GM18907 (cell line): ENCODE results near the gene C3orf18.

Source experiments
- ATAC-seq: cut with Tn5 transposase; IDR thresholded peaks from one replicate; pipeline ENCODE4 v1.9.1; 2021; ENCODE audit warnings: mild to moderate bottlenecking, moderate library complexity; ENCODE audit not compliant: unreplicated experiment

C3orf18 gene

DNA sequence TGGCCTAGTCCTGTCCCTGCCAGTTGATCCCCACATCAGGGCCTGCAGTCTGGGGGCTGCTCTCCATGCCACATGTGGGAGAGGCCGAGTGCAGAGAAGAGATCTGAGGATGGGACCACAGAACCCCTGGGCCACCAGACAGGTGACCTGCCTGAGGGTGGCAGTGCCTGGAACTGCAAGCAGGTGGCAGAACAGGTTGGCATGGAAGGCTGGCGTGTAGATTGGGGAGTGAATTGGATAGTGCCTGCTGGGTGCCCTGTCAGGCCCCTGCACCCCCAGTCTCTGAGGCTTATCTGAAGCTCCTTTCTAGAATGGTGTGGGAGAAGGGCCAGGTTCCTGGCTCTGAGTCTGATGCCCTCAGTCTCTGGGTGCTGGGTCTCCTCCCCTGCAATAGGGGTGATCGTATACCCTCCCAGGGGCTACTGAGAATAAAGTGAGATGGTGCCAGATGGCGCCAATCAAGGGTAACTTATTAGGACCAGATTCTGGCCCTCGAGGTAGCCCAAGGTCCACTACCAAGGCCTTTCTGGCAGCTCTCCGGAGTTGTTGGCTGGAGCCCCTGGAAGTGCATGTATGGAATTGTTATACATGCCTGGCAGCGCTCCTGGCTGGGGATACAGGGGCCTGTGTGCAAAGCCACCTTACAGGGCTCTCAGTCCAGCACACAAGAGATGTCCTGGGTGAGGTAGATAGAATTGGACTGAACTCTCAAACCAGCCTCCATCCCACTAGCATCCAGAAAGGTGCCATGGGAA lies 15.7 kb downstream of the C3orf18 start:
- ATAC-seq = no peak

DNA sequence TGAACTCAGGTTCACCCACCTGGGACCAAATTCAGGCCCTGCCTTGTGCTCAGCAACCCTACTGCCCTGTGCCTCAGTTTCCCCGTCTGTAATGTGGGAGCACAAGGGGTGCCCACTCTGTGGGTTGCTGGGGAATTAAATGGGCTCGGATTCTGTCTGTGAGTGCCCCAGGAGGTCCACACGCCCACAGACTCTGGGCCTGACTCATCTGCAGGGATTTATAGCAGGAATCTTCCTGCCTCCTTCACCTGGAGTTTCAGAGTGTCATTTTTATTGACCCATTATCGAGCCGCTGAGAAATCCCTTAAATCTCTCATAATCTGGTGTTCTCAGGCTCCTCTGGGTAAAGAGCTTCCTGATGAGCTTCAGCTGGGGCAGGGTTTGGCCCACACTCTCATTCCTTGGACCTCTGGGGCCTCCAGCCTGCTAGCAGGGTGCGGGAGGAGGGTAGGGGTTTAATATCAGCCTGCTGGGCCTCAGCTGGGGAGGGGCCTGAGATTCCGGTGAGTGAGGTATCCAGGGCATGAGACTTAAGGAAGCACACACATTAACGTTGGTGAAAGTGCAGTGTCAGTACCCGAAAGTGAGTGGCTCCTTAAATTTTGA lies 16.4 kb downstream of the C3orf18 start:
- no peak for ATAC-seq

DNA sequence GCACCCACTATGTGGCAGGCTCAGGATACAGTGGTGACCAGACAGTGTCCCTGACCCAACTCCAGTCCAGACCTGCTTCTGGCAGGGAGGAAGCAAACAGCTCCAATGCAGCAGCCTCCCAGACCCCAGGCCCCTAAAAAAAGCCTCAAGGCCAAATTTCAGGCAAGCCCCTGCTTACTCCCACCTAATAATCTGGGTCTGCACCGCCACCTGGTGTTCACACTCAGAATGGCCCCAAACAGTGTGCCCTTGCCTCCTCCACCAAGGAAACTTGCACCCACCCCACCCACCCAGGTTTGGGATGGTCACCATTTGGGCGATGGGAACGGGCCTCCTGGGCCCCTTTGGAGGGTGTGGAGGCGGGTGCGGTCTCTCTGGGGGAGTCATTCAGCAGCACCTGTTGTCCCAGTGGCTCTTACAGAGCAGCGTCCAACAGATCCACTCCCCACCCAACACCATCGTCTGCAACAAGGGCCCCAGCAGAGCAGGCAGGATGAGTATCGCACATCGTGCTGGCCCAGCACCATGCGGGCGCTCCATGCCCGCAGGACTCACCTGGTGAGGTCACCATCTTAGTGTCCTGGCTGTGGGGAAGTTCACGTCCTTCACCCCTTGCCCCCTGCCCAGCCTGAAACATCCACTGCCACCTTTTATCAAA lies 17.3 kb downstream of the C3orf18 start:
- ATAC-seq = no peak

DNA sequence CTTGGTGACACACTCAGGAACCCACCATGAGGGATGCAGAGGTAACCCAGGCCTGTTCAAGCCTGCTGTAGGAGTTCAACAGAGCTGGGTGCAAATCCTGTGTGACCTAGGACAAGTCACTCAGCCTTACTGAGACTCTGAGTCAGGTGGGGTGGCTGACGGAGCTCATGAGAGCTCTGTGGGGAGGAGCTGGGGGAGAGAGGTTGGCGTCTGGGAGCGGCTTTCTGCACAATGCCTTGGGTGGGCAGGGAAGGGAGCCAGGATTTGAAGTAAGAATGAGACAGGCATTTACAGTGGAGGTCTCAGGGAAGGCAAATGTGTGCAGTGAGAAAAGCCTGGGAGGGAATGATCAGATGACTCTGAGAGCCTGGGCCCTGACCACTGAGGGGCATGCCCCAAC lies 18.3 kb downstream of the C3orf18 start:
- ATAC-seq = no peak

DNA sequence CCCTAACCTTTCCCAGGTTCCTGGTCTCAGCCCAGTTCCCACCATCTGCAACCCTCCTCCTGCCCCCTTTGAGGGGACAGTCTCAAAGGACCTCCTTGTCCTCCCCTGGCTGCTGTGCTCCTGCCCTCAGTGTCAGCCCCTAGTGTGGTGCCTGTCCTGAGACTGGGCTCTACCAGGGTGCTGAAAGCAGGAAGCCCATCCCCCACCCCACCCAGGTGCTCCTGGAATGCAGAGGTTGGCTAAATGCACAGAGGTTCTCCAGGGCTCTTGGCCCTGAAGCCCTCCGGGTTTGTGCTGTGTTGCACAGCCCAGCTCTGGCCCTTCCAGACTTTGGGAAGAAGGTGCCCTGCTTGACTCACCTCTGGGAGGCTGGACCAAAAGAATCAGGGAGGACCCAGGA lies 21.8 kb downstream of the C3orf18 start:
- ATAC-seq = no peak

DNA sequence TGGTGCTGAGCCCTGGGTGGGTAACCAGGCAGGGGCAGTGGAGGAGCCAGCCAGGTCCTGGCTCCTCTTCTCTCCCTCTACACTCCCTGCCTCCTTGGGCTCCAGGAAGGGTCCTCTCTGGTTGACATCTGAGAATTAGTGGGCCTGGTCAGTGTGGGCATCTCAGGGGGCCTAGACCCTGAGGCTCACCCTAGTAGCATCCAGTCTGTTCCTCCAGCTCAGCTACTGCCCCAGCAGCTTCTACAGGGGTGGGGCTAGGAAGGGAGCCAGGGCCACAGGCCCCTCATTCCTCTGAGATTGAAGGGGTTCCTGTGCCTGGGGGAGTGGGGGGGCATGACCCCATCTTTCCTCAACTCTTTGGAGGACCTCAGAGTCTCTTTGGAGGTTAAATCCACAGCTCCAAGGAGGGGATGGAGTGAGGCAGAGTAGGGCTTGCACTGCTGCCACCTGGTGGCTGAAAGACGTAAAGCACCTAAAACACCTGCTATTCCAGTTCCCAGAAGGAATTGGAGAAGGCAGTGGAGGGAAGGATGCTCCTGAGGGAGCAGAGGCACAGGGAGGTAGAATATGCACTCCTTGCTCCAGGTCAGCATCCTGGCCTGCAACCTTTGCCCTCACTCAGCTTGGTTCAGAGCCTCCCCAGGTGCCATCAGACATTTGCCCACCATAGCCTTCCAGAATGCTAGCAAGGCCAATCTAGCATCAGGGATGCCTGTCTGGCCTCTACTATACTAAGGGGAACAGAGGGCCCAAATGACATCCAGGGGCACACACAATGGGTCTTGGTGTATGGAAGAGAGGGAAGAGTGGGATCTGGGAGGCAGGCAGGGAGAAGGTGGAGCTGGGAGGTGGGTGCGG lies 25.1 kb downstream of the C3orf18 start:
- ATAC-seq = no peak

DNA sequence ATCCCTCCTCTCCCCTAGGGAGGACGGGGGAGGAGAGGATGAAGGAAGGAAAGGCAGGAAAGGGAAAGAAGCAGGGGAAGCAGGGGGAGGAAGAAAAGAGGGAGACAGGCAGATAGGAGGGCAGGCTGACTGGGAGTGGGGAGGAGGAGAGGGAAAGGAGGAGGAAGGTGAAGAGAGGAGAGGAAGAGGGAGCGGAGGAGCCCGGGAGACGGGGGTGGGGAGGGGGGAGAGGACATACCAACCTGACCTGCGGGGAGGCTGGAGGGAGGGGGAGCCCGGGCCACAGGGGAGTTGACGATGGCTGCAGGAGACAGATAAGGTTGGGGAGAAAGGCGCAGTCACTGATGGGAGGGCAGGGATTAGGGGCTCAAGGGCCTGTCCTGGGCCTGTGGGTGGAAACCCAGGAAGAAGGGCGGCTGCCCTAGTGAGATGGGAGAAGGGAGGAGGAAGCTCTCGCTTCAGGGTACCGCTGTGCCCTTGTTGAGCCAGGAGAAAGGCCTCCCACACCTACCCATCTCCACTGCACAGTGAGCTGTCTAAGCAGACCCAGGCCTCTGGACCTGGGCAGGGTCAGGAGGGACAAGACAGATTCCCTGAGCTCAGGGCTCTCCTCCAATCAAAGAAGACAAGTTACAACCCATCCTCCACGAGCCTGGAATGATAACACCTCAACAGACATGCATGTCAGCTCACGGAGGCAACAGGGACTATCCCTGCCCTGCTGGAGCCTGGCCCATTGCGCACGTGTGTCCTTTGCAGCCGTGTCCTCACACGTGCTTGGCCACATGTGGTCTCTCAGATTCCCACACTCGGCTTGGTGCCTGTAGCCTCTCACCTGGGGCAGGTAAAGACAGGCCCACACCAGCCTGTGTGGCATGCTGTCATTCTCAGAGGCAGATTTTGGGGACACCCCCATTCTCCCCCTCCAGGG lies 27.9 kb downstream of the C3orf18 start:
- no peak for ATAC-seq

DNA sequence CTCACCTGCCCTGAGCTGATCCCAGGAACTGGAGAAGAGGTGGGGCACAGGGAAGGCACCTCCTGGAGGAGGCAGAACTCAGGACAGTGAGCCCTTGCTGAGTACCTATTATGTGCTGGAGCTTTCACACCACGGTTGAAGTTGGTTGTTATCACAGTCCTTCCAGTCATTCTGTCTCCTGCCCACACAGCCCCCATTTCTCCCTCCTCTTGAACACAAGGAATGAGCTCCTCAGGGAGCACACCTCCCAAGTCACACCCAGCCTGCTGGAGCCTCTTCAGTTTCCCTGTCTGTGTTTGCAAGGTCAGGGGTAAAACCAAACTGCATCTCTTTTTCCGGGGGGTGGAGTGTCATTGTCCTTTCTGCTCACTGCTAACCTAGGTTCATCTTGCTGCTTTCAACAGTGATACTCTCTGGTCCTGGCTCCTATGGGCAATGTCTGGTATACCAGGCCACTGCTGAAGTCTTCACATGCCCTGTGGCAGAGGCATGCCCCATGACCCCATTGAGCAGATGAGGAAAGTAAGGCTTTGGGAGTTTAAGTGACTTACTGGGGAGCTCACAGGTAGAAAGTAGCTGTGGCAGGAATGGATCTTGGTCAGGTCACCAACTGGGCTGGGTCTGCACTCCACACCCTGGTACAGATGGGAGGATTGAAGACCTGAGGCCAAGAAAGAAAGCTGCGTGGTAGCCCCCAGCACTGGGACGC lies 30.0 kb downstream of the C3orf18 start:
- ATAC-seq = no peak

DNA sequence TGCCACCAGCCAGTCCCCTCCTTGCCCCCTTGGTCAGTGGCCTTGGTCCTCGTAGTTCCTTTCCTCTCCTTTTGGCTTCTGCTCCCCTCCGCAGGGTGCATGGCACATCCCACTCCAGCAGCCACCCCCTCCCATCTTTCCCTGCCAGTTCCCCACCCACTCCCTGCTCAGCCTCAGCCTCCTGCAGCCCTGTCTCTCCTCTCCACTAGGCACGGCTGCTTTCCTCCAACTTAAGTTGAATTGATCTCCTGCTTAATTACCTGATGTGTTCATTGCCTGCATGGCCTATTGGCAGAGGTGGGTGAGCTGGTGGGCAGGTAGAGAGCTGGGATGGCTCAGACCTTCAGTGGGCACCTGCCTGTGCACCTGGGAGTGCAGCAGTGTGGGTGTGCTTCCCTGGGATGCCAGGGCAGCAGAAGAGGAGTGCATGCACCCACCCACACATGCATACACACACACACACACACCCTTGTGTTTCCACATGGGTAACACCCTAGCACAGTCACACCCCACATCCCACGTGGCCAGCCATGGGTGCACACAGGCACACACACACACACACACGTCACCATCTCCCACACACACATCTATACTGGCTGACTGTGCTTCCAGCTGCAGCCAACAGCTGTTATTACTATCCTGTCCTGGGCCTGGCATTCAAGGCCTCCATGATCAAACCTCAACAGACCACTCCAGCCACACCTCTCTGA lies 30.9 kb downstream of the C3orf18 start:
- ATAC-seq = no peak

DNA sequence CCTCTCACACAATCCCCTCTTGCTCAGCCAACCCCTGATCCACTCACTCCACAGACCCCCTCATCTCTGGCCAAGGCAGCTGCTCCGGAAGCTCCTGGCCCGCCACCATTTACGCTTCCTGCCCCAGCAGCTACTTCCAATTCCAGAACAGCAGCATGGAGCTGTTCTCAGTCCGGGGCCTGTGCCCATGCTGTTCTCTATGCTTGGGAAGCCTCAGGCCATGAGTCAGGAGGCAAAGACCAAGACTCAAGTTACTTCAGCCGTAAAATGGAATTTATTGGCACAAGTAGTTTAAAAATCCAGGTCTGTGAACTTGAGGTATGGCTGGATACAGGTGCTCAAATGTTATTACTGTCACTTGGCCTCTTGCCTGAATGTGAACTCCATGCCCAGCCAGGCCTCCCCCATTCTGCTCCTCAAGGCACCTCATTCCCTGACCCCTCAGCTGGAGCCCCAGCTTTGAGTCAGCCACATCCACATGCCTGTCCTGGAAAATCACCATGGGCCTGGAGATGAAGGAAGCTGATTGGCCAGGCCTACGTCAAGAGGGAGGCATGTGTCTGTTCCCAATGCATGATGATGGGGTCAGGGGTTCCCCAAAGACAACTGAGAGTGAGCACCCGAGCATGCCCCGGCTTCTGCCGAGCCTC lies 32.7 kb downstream of the C3orf18 start:
- no peak for ATAC-seq

DNA sequence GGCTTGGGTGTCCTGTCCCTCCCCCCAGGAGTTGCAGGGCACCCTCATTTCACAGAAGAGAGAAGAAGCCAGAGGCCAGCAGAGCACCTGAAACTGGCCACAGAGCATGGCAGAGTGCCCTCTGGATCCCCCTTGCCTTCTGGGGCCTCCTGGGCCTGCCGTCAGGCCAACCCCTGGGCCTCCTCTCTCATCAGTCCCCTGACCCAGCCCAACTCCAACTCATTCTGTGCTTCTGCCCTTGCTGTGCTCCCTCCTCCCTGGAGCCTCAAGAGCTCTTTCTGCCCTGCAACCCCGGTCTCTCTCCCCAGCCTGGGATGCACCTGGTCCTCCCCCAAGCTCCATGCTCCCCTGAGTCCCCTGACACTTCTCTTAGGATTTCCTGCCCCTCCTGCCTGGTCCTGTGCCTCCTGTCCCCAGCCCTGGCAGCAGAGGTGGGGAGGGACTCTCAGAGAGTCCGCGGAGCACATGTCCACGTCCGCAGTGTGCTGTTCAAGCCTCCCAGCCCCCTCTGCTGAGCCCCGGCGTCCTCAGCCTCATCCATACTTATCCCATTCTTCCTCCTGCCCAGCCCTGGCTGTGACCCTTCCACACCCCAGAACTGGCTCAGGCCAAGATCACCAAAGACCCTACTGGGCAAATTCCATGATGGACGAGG lies 33.6 kb downstream of the C3orf18 start:
- no peak for ATAC-seq

DNA sequence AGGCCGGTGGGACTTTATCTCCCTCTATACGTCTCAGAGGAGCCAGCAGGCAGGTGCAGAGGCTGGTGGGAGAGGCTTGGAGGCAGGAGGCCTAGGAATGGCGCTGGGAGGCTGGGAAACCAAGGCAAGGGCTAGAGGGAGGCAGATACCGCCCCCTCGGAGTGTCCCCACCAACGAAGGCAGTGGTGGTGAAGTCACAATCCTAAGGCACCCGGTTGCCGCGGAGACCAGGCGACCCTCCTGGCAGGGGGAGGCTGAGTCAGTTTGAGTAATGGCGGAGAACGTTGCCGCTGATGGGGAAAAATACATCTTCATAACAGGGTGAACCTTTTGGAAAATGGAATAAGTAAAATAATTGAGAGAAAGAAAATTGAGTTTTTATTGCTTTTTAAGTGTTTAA lies 34.2 kb downstream of the C3orf18 start:
- ATAC-seq = no peak

DNA sequence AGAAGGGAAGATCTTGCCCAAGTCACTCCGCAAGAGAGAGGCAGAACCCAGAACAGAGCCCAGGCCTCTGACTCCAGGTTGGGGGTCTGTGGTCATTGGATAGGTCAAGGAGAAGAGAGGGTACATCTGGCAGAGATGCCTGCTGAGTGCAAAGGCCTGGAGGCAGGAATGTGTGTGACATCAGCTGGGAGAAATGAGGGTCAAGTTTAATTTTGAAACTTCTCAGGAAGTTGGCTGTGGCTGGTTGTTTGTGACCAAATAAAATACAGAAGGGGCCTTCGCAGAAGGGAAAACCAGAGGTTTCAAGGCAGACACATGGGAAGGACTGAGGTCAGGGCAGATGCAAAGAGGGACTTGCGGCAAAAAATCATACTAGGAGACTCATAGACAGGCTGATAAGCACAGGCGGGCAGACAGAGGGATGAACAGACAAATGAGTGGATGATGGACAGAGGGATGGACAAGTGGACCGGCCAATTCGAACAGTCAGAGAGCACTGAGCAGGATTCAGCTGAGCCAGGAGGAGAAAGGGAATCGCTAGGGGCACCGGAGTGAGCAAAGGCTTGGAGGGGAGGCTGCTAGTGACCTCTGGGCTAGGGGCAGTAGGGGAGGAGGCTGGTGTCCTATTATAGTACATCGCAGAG lies 35.4 kb downstream of the C3orf18 start:
- ATAC-seq = no peak

DNA sequence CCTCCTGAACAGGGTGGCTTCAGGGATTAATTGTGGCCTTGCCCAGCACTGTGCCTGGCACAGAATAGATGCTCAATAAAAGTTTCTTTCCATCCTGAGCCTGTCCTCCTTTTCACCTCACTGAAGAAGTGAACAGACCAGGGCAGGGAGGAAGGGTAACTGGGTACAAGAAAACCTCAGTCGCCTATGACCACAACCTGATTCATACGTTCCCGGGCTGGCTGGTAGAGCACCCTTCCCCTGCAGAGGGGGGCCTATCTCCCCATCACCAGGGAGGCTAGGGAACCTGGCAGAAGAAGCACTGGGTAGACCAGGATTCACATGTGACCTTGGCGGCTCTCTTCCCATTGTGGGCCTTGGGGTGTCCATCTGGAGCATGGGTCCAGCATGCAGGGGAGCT lies 36.3 kb downstream of the C3orf18 start:
- no peak for ATAC-seq

DNA sequence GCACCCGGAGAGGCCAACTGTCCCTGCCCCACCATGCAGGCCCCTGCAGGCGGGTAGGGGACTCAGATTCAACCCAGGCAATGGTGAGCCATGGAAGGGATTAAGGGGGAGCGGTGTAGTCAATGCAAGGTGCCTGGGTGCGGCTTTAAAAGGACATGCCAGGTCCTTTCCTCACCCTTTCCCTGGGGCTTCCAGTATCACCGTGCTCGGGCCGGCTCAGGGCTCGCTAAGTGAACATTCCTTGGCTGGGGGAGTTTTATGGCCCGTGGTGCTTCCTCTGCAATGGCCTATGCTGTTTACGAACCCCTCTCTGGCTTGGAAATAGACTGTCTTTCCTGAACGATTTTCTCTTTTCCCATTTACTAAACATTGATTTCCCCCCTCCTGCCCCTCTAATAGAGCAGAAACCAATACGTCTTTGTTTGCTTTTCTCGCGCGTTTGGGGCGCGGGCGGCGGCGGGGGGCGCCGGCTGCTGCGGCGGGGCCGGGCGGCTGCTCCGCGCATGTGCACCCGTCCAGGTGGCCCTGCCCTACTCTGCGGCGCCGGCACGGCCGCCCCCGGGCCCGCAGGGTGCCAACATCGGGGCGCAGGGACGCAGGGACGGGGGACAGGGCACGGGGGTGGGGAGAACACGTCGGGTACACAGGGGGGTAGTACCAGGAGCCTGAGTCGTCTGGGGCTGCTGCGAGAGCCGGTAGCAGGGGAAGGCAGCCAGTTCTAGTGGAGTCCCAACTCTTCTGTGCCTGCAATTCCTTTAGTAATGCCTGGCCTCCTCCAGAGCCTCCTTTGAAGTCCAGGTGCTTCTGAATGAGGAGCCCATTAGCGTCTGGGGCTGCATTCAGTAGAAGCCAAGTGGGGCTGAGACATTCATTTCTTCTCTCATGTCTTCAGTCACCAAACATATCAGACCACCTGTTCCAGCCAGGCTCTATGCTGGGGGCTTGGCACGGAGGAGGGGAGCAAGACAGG lies 37.3 kb downstream of the C3orf18 start:
- no peak for ATAC-seq

DNA sequence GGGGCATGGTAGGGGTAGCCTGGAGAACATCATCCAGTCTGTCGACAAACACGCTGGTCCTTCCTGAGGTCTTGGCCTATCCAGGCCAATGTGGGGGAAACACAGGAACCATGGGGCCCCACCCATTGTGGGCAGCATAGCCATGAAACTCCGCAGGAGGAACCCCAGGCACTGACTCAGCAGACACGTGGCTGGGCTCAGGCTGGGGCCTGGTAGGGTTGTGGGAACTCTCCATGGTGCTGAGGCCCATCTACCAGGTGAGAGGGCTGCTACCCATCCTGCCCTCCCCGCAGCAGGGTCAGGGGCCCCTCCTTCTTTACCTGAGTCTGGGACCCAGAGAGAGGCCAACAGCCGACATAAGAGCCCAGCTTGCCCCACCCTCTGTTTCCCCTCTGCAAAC lies 41.6 kb downstream of the C3orf18 start:
- no peak for ATAC-seq
